HuH-7 (cell line): ENCODE data around the gene ADCY2.

ENCODE experiments used
- DNase-seq: peaks from one replicate; pipeline ENCODE4 v3.0.0; 2011; ENCODE audit warnings: low spot score

Gene ADCY2

DNA sequence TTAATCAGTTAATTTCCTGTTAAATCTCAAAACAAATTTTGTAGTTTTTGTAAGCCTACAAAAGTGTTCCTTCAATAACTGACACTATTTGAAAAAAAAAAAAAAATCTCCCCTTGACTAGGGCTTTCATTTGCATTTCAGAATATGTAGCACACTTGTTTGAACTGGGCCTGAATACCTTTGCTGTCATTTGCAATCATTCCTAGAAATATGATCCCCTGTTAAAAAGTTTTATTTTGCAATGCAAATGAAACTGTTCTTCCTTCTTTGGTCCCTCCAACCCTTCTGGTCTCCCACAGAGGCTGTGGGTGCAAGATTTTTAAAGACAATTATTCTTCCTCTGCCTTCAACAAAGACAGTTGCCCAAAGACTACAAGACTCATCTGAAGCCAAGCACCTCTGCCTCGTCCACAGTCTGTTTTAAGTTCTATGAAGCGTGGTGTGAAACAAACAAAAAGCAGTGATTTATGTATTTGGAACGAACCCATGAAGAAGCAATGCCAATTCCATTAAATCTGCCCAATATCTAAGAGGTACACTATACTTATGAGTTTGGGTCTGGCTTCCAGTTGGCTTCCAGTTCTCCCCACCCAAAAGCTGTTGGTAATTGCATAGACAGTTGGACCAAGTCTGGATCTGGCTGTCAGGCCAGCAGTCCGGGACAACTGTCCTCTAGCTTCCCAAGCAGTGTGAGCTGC lies 388.9 kb downstream of the ADCY2 start:
- no peak for DNase-seq

- DNase-seq: no peak
Measured at GRCh38 chr5:7787770-7788169, 391.8 kb downstream of the ADCY2 start.

DNA sequence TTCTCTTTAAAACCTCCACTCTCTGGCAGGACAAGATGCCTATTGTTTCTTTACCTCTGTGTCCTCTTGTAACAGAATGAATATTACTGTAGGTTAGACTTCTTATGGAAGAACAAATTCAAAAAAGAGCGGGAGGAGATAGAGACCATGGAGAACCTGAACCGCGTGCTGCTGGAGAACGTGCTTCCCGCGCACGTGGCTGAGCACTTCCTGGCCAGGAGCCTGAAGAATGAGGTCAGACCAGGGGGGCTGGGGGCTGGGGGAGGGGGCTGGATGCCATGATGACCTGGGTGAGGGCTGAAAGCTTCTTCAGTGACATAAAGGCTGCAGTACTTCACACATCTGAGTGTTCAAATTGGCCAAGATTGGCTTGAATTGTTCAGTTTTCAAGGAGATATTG lies 393.6 kb downstream of the ADCY2 start:
- DNase-seq: no peak

DNA sequence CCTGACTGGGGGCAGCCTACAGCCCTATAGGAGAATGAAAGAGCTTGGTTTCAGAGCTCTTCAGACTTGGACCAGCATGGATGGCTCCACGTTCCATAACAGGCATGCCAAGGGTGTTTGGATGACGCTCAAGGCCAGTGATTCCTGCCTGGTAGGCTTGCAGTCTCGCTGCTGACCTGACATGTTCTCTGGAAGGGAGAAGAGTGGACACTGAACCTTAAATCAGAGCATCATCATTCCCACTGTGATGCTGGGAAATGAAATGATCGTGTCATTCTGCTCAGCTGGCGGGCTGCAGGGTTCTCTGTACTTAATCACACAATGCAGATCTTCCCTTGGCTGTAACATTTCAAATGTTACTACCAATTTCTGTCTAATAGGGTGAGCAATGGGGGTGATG lies 398.0 kb downstream of the ADCY2 start:
- DNase-seq: no peak

DNA sequence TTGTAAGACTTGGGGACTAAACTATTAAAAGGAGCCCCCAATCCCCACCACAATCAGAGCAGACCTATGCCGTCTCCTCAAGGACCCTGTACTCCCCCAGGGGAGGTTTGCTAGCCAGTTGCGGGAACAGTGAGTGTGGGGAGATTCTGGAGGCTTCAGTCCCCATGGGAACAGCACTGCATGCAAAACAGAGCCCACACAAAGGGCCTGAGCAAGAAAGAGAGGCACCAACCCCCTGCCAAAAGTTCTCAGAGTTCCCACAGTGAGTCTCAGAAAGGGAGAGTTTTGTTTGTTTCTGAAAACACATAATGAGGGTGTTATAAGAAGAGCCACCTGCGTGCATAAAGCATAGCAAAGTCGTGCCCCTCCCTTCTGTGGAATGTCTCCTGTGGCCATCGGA lies 398.4 kb downstream of the ADCY2 start:
- DNase-seq: no peak

- DNase-seq: no peak
Measured at GRCh38 chr5:7794823-7795222, 398.9 kb downstream of the ADCY2 start.

DNA sequence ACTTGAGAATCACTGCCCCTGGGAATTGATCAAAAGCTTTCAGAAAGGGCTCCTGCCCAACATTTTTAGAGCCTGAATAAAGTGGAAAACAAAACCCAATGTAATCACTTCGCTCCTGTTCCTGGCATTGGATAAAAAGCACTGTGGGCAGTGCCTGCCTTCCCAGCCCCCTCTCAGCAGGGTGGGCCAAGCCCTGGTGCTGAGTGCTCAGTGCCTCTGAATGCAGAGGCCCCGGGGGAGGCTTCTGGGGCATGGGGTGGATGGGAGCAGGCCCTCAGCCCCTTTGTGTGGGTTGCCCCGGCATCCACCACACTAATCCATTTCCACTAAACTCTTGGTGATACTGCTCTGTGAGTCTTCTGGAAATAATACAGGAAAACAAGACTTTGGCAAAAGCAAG lies 399.4 kb downstream of the ADCY2 start:
- DNase-seq: no peak

DNA sequence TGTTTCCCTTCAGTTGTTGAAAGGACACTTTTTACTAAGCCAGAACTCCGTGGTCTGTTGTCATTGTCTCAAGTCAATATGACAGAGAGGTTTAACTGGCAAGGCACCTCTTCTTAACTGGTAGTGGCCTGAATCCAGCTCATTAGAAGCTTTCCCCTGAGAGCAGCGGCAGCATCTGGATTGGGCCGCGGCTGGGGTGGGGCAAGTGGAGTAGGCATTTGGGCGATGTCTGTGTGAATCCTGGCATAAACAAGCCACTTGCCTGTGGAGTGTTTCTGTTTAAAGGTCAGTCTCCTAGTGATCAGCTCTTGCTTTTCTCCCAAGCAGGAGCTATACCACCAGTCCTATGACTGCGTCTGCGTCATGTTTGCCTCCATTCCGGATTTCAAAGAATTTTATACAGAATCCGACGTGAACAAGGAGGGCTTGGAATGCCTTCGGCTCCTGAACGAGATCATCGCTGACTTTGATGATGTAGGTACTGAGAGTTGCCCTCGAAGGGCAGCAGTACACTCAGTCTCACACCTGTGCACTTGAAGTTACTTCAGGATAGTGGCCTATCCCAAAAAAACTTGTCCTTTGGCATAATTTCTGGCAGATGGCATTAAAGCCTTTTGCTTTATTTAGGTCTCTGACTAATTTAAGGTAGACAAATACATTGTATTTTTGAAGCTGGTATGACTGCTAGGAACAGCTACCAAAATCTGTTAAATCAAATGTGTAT lies 406.1 kb downstream of the ADCY2 start:
- DNase-seq: no peak

GRCh38 chr5:7802855-7803254 lies 406.9 kb downstream of the ADCY2 start:
- no peak for DNase-seq

- no peak for DNase-seq
Measured at GRCh38 chr5:7803937-7804336, 408.0 kb downstream of the ADCY2 start.

DNA sequence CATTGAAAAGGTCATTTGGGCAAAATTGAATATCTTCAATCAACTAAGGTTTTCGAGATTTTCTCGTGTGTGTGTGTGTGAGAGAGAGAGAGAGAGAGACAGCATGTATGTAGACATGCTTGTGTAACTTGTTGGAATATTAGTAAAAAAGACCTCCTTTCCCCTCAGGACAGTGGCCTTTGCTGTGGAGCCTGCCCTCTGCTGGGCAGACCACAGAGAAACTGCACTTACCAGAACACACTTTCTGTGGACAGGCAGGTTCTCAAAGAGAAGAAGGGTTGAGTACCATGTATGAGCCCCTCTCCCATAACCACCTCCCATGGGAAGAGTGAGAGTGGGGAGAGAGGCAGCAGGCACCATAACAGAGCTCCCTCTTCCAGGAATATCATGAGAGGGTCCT lies 409.4 kb downstream of the ADCY2 start:
- DNase-seq: peak; percentile 15

GRCh38 chr5:7808998-7809397 lies 413.1 kb downstream of the ADCY2 start:
- DNase-seq: no peak

DNA sequence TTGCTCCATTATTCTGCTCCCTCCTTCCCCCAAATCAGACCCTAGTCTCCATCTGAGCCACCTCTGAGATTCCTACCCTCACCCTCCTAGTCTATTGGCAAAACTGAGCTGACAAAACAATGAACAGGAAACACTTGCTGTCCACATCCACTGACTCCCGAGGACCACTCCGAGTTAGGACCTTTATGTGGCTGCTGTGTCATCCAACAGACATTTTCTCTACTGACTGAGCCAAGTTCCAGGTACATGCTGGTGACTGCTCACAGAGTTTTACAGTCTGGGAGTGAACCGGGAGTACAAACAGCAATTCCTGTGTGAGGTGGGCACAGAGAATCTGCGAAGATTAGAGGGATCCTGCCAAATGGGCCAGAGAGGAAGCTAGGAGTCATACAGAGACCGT lies 415.8 kb downstream of the ADCY2 start:
- no peak for DNase-seq

DNA sequence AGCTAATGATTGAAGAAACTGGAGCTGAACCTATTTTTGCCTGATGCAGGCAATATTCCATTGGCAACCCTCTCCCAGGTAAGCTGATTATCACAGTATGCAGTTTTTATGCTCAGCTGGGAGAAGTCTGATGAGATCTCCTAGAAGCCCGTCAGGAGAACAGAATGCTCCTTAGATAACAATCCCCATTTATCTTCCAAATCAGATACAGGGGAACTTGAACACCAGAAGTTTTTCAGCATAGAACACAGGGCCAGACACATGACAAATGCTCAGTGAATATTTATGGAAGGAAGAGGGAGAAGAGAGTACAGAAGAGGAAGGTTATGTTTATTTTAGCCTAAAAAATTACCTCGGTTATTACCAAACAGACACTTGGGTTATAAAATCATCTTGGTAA lies 417.1 kb downstream of the ADCY2 start:
- no peak for DNase-seq

GRCh38 chr5:7813576-7813975 lies 417.6 kb downstream of the ADCY2 start:
- DNase-seq: no peak

DNA sequence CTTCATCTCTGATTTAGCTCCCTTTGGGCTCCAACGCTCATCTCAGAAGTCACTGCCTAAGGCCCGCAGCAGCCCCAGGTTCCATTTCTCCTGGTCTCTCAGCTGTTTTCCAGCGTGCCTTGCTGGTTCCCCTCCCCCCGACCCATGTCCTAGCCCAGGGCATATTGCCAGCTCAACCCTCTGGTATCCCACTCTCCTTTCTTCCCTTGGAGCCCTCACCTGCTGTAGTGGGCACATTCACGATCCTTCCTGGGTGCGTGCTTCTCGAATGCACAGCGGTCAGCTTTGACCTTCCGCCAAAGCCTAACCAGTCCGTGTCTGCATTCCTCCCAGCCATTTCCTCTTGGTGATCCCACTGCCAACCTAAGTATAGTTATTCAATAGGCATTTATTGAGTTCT lies 418.9 kb downstream of the ADCY2 start:
- no peak for DNase-seq

DNA sequence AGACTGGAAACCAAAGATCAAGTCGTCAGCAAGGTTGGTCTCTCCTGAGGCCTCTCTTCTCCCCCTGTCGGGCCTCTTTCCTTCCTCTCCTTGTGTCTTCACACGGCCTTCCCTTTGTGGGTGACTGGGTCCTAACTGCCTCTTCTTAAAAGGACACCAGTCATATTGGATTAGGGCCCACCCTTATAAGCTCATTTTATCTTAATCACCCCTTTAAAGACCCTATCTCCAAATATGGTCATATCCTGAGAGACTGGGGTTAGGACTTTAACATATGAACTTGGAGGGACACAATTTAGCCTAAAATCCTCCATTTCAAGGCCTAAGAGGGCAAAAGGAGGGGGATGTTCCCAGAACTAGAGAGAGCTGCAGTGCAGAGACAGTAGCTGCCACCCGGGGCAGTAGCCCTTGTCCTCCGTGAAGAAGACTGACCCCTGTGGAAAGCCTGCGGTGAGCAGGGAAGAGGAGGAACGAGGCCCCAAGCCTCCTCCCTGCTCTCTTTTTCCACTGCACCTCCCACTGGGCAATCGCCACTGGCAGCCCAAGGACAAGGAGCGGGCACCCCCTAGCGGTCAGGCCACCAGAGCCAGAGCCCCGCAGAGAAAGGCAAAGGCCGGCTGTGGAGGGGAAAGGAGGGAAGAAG lies 420.1 kb downstream of the ADCY2 start:
- DNase-seq: peak; percentile 74

GRCh38 chr5:7816535-7816901 lies 420.6 kb downstream of the ADCY2 start:
- DNase-seq: no peak

GRCh38 chr5:7822449-7822848 lies 426.5 kb downstream of the ADCY2 start:
- no peak for DNase-seq

DNA sequence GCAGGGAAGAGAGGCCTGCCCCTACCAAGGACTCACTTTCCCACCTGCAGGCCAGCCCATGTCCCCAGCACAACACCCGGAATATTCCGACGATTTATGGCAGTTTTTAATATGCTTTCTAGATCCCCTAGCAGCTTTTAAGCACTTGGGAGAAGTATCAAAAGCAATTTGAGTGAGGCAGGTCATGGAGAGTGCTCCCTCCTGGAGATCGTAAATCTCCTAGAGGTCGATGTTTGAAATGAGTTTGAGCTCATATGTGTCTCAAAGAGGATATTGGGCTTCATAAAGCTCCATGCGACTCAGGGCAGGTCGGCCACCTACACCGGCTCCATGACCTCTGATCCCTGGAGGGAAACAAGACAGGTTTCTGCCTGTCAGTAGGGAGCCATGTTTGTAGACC lies 427.7 kb downstream of the ADCY2 start:
- no peak for DNase-seq

- no peak for DNase-seq
Measured at GRCh38 chr5:7824995-7825394, 429.1 kb downstream of the ADCY2 start.

DNA sequence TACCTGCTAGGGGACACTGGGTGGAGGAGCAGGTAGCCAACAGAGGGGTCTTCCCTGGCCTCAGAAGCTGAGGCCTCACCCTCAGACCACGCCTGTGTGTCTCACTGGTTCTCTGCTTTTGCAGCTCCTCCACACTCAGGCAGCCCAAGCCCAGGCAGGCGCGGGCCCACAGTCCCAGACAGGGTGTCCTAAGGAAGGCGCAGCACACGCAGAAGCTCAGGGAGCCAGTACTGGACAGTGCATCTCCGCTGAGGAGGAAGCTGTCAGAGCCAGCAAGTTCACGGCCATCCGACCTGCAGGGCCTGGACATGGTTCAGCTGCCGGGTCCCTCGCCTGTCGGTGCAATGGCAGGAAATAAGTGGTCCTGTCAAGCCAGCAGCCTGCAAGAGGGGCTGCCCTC lies 429.7 kb downstream of the ADCY2 start:
- no peak for DNase-seq

DNA sequence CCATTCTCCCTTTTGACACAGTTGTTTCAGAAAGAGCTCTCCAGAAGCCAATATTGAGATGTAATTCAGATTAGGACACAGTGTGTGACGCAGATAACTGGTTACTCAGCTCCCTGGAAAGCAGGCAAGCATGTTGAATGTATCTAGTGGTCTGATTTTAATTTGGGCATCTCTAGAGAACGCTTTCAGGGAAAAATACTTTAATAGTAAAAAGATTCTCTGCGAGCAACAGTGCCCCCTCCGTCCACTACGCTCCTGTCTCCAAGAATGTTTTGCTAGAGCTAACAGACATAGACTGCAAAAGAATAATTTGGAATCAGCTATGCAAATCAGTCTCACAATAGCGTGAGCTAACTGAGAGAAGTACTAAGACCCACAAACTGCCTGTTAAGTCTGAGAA lies 431.7 kb downstream of the ADCY2 start:
- DNase-seq: no peak

- DNase-seq: no peak
Measured at GRCh38 chr5:7828269-7828668, 432.3 kb downstream of the ADCY2 start.
